AG10803 (cell line): ENCODE results near the gene FLOT2.
"Not testable (repeated sequence)": the region's sequence is repeated elsewhere in the genome, so short reads cannot be mapped to it uniquely, and the experiment has no call there.

Experiments
- DNase-seq: peaks from one replicate; pipeline ENCODE4 v3.0.0; 2010; ENCODE audit warnings: low read depth
- H3K4me3 ChIP-seq: 2 replicates; pipeline ENCODE4 v1.5.1; 2011; ENCODE audit warnings: mild to moderate bottlenecking, low read length, control low read depth
- CTCF ChIP-seq: conservative IDR thresholded peaks from 2 replicates; pipeline ENCODE4 v1.5.1; 2011; ENCODE audit warnings: mild to moderate bottlenecking, low read length, control low read depth, inconsistent platforms

The FLOT2 gene

DNA sequence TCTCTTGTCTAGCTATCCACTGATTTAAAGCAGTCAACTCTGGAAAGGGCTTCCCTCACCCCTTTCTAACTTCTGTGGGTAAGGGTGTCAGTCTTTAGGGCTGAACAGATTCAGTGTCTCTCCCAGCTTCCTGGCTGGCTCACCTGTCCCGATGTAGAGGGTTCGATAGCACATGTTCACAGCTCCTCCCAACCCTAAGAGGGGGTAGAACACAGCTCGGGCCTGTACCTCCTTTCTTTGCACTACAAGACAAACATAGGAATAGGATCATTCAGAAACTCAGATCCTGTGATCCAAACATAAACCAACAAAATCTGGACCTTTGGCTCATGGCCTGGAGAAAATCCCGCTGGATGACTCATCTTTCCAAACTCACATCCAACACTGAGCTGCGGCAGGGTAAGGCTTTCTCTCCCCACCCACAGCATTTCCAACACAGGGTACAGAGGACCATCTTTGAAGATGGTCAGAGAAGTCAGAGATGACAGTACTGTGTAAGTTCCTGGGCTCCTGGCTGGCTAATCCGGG, 11.2 kb upstream of the FLOT2 start:
- no peak for TF ChIP-seq CTCF
- peak; percentile 68 for DNase-seq
- H3K4me3 ChIP-seq = no peak overlapping the region

DNA sequence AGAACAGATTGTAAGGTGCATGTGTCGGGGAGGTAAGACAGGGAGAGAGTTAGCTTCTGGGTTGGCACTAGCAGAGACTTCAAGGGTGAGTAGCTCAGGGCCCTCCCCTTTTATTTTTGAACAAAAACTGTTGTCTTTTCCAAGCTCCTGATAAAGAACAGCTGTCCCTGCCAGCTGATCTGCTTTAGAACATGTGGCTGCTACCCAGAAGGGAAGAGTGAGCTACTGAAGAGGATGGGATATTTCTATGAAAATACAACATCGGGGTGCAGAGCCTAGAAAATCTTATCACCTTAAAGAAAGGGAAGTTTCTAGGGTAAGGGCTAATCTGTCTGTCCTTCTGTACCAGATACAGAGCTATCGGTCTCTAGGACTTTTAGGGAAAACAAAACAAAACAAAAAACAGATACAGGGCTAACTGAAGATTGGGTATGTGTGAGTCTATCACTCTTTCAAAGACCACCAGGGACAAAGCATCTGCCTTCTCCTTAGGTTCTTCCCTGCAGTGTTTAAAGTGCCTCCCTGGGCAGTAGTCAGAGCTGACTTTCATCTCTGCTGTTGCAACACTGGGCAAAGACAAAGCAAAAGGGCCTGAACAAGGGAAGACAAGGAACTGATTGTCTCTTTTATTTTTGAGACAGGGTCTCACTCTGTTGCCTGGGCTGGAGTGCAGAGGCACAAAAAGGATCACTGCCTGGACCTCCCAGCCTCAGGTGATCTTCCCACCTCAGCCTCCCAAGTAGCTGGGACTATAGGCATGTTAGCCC, 10.4 kb upstream of the FLOT2 start:
- no peak overlapping the region for H3K4me3 ChIP-seq
- TF ChIP-seq CTCF = no peak
- peak; percentile 35 for DNase-seq

DNA sequence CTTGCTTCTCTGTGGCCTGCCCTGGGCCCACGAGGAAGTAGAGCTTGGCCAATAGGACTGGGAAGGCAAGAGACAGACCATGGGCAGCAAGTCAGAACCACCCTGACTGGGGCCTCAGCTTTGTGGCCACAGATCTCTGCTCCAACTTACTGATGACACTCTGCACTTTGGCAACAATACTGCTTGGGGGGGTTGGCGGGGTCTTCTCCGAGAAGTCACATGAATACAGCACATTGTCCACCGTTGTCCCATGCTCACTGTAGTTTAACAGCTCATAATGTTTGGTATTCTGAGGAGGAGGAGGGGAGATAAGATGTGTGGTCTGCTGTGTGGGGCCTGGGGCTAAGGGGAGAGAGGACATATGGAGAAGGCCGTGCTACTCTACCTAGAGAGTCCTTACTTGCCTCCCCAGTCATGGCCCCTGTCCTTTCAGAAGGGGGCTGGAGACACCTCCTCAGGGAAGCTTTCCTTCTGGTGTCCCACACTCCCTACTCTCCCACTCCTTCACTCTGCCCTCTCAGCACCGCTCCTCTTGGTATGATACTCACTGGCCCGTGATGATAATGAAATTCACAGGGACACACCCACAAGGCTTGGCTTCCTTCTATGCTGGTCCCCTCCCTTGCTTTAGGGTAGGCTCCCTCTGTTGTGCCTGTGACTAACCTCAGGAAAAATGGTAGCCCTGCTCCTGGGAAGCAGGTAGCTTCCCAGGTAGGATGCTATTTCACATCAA, 9.3 kb upstream of the FLOT2 start:
- TF ChIP-seq CTCF = no peak
- no peak overlapping the region for H3K4me3 ChIP-seq
- DNase-seq = no peak

DNA sequence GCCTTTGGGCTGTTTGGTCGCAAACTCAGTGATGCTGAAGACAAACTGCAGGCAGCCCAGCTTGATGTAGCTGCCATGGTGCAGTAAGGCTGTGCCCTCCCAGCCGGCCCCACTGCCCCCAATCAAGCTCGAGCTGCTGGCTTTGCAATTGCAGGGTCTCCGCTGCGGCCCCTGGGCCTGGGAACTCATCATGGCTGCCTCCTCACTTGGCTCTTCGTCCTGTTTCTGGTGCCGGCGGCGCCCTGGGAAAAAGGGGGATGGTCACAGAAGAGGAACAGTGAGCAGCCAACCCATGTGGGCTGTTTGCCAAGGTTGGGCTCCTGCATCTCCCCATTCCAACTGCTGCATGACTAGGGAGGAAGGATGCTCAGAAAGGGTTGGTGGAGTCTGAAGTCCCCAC, 8.7 kb upstream of the FLOT2 start:
- no peak overlapping the region for H3K4me3 ChIP-seq
- no peak for TF ChIP-seq CTCF

GRCh38 chr17:28904800-28905199, 7.3 kb upstream of the FLOT2 start:
- DNase-seq = no peak
- no peak for TF ChIP-seq CTCF
- no peak overlapping the region for H3K4me3 ChIP-seq

More for the DNA sequence above, 8.7 kb upstream of the FLOT2 start:
- no peak for DNase-seq

- DNase-seq, H3K4me3 ChIP-seq: not testable (repeated sequence)
Measured at GRCh38 chr17:28903546-28903841, 6.0 kb upstream of the FLOT2 start.

DNA sequence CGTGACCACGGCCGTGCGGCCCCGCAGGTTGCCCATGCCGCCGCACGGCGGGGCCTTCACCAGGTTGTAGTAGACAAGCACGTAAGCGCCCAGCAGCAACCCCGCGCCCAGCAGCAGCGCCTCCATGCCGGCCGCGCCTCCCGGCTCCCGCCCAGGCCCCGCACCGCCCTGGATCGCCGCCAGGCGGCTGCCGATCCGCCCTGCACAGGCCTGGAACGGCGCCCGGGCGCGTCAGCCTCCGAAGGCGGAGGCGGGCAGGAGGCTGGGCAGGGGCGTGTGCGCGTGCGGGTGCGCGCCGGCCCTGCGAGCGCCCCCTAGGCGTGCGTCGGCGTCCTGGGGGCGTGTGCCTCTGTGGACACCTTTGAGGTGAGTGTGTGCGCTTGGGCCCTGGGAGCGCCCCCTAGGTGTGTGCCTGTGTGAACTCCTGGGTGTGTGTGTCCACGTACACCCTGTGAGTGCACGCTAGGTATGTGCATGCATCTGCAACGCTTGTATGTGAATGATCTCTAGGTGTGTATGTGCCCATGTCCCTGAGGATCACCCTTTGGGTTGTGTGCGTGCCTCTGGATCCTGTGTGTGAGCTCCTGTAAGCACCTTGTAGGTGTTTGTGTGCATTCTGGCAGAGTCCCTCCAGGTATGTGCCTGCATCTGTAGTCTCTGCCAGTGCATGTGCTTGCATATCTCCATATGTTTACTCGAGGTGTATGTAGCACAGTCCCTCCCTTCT, 5.4 kb upstream of the FLOT2 start, which contains the start of gene DHRS13:
DHRS13 (minus strand) TSS at position 261 of the 727 bp plus-strand sequence; CDS start at position 126, 135 bp downstream.
- TF ChIP-seq CTCF = peak; percentile 42
- DNase-seq = peak; percentile 74
- peak within 1 kb of the TSS; percentile 58 for H3K4me3 ChIP-seq
